Measurements from ENCODE around the gene MRPL4.

The MRPL4 gene

DNA sequence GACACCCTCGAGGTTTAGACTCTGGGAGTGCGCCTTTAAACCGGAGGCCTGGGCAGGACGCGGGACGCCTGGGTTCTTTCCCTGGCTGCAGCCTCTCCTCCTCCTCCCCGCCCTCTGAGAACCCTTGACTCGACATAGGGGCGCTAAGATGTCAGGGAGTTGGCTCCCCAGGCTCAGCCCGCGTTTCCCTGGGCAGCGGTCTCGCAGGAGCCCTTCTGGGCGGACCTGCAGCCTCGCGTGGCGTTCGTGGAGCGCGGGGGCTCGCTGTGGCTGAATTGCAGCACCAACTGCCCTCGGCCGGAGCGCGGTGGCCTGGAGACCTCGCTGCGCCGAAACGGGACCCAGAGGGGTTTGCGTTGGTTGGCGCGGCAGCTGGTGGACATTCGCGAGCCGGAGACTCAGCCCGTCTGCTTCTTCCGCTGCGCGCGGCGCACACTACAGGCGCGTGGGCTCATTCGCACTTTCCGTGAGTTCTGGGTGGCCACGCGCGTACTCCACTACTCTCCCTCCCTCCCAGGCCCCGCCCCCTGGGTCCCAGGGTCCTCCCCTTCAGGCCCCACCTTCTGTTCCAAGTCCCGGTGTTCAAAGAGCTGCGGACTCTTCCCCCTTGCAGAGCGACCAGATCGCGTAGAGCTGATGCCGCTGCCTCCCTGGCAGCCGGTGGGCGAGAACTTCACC, 39.0 kb downstream of the MRPL4 start:
- no peak overlapping the region for H3K9ac ChIP-seq (ENCODE audit: low read depth, low read length, poor library complexity, severe bottlenecking)
- H3K4me1 ChIP-seq (ENCODE audit: insufficient read depth, low read length, poor library complexity, severe bottlenecking), result peaks cover 25% of the 10 kb centered on the region
- no peaks in the 10 kb centered on the region for H3K9me3 ChIP-seq (ENCODE audit: insufficient read depth, low read depth, low read length)
- H3K4me3 ChIP-seq (ENCODE audit: low read length, poor library complexity, severe bottlenecking), result no peak overlapping the region
- H4K20me1 ChIP-seq (ENCODE audit: insufficient read depth, low read length, poor library complexity, severe bottlenecking), result no peaks in the 10 kb centered on the region
- TF ChIP-seq EZH2phosphoT487 (IDR thresholded peaks at IDR 0.05; ENCODE audit: borderline replicate concordance), result no peak
- TF ChIP-seq, protein P1, sequence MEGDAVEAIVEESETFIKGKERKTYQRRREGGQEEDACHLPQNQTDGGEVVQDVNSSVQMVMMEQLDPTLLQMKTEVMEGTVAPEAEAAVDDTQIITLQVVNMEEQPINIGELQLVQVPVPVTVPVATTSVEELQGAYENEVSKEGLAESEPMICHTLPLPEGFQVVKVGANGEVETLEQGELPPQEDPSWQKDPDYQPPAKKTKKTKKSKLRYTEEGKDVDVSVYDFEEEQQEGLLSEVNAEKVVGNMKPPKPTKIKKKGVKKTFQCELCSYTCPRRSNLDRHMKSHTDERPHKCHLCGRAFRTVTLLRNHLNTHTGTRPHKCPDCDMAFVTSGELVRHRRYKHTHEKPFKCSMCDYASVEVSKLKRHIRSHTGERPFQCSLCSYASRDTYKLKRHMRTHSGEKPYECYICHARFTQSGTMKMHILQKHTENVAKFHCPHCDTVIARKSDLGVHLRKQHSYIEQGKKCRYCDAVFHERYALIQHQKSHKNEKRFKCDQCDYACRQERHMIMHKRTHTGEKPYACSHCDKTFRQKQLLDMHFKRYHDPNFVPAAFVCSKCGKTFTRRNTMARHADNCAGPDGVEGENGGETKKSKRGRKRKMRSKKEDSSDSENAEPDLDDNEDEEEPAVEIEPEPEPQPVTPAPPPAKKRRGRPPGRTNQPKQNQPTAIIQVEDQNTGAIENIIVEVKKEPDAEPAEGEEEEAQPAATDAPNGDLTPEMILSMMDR (conservative IDR thresholded peaks at IDR 0.05; ENCODE audit: low read length), result no peak
- no peak overlapping the region for H3K4me2 ChIP-seq (ENCODE audit: low read depth, low read length, poor library complexity, severe bottlenecking)
- H2AFZ ChIP-seq (ENCODE audit: low read length), result no peak overlapping the region
- no peaks in the 10 kb centered on the region; the same call in 1 of the 2 replicates for H3K36me3 ChIP-seq (ENCODE audit: insufficient read depth, low read length)
- no peaks in the 10 kb centered on the region for H3F3A ChIP-seq (ENCODE audit: low read depth)
- H3K27me3 ChIP-seq (ENCODE audit: insufficient read depth, low read length, poor library complexity, severe bottlenecking), result no peaks in the 10 kb centered on the region
- H3K9me2 ChIP-seq (replicated peaks; ENCODE audit: low read depth, low read length), result no peaks in the 10 kb centered on the region
- no peaks in the 10 kb centered on the region for H3K79me2 ChIP-seq (ENCODE audit: insufficient read depth, low read length)

- no peak overlapping the region for H3K9ac ChIP-seq (ENCODE audit: low read depth, low read length, poor library complexity, severe bottlenecking)
- H3K36me3 ChIP-seq (ENCODE audit: insufficient read depth, low read length), result no peaks in the 10 kb centered on the region
- H3K4me2 ChIP-seq (ENCODE audit: low read depth, low read length, poor library complexity, severe bottlenecking), result no peak overlapping the region
- no peaks in the 10 kb centered on the region for H3K79me2 ChIP-seq (ENCODE audit: insufficient read depth, low read length)
- H2AFZ ChIP-seq (ENCODE audit: low read length), result no peak overlapping the region
- H3K9me2 ChIP-seq (replicated peaks; ENCODE audit: low read depth, low read length), result no peaks in the 10 kb centered on the region
- no peaks in the 10 kb centered on the region for H3K9me3 ChIP-seq (ENCODE audit: insufficient read depth, low read depth, low read length)
- no peaks in the 10 kb centered on the region for H4K20me1 ChIP-seq (ENCODE audit: insufficient read depth, low read length, poor library complexity, severe bottlenecking)
- TF ChIP-seq, protein P1 (conservative IDR thresholded peaks at IDR 0.05; ENCODE audit: low read length), result no peak
- TF ChIP-seq EZH2phosphoT487 (IDR thresholded peaks at IDR 0.05; ENCODE audit: borderline replicate concordance), result no peak
- H3K4me1 ChIP-seq (ENCODE audit: insufficient read depth, low read length, poor library complexity, severe bottlenecking), result peaks cover 18% of the 10 kb centered on the region
- H3F3A ChIP-seq (ENCODE audit: low read depth), result no peaks in the 10 kb centered on the region
- no peaks in the 10 kb centered on the region for H3K27me3 ChIP-seq (ENCODE audit: insufficient read depth, low read length, poor library complexity, severe bottlenecking)
- H3K4me3 ChIP-seq (ENCODE audit: low read length, poor library complexity, severe bottlenecking), result no peak overlapping the region
These were observed 39.7 kb downstream of the MRPL4 start for GRCh38 chr19:10291554-10292205.

DNA sequence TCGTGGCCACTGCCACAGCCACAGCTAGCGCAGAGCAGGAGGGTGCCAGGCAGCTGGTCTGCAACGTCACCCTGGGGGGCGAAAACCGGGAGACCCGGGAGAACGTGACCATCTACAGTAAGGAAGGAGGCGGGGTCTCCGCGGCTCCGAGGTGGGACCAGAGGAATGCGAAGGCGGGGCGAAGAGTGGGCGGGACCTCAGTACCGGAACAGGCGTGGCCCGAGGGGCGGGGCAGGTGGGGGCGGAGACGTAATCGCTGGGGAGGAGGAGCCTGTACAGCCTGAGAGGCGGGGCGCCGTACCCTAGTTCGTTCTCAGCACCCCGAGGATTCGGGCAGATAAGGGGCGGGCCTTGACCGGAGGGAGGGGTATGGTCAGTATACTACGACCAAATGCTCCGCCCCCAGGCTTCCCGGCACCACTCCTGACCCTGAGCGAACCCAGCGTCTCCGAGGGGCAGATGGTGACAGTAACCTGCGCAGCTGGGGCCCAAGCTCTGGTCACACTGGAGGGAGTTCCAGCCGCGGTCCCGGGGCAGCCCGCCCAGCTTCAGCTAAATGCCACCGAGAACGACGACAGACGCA, 40.3 kb downstream of the MRPL4 start:
- Histone ChIP-seq H3K36me3 (ENCODE audit: insufficient read depth, low read length) (no peaks in the 10 kb centered on the region), H2AFZ (ENCODE audit: low read length) (no peak overlapping the region), H3K4me3 (ENCODE audit: low read length, poor library complexity, severe bottlenecking) (no peak overlapping the region), H3K79me2 (ENCODE audit: insufficient read depth, low read length) (no peaks in the 10 kb centered on the region), H3K27me3 (ENCODE audit: insufficient read depth, low read length, poor library complexity, severe bottlenecking) (no peaks in the 10 kb centered on the region), H3K4me1 (ENCODE audit: insufficient read depth, low read length, poor library complexity, severe bottlenecking) (peaks cover 14% of the 10 kb centered on the region), H3F3A (ENCODE audit: low read depth) (no peaks in the 10 kb centered on the region), H3K9me3 (ENCODE audit: insufficient read depth, low read depth, low read length) (no peaks in the 10 kb centered on the region), H3K4me2 (ENCODE audit: low read depth, low read length, poor library complexity, severe bottlenecking) (no peak overlapping the region), H3K9ac (ENCODE audit: low read depth, low read length, poor library complexity, severe bottlenecking) (no peak overlapping the region), H4K20me1 (ENCODE audit: insufficient read depth, low read length, poor library complexity, severe bottlenecking) (no peaks in the 10 kb centered on the region), H3K9me2 (replicated peaks; ENCODE audit: low read depth, low read length) (no peaks in the 10 kb centered on the region)
- TF ChIP-seq, protein P1 (conservative IDR thresholded peaks at IDR 0.05; ENCODE audit: low read length), result no peak
- no peak for TF ChIP-seq EZH2phosphoT487 (IDR thresholded peaks at IDR 0.05; ENCODE audit: borderline replicate concordance)
